Adrenal gland (tissue), 5 donors: ENCODE results near the gene UBTD2.

ENCODE experiments used
- POLR2A ChIP-seq, 2 donors: fragments of 450-650 bp; IDR thresholded peaks; one replicate each; pipeline ENCODE4 v1.6.1; 2017; ENCODE audit warnings: antibody characterized with exemption in 2 of 2, mild to moderate bottlenecking in 2 of 2, moderate library complexity in 1 of 2
- TF ChIP-seq, protein P1 (sequence below), 6 experiments: fragments of 450-650 bp in 4 of 6; fragments of 200-600 bp in 2 of 6; sonication (generic) in 1 of 6; IDR thresholded peaks; 1 replicate in 5 of 6; 2 replicates in 1 of 6; pipeline versions ENCODE4 v1.5.1 to v1.8.0; 2016 to 2021; ENCODE audit warnings: antibody characterized with exemption in 6 of 6, mild to moderate bottlenecking in 2 of 6, moderate library complexity in 1 of 6
- donor health status: DM: no; HTN: no; CAD: no.

- TF ChIP-seq, protein P1, sequence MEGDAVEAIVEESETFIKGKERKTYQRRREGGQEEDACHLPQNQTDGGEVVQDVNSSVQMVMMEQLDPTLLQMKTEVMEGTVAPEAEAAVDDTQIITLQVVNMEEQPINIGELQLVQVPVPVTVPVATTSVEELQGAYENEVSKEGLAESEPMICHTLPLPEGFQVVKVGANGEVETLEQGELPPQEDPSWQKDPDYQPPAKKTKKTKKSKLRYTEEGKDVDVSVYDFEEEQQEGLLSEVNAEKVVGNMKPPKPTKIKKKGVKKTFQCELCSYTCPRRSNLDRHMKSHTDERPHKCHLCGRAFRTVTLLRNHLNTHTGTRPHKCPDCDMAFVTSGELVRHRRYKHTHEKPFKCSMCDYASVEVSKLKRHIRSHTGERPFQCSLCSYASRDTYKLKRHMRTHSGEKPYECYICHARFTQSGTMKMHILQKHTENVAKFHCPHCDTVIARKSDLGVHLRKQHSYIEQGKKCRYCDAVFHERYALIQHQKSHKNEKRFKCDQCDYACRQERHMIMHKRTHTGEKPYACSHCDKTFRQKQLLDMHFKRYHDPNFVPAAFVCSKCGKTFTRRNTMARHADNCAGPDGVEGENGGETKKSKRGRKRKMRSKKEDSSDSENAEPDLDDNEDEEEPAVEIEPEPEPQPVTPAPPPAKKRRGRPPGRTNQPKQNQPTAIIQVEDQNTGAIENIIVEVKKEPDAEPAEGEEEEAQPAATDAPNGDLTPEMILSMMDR (IDR thresholded peaks at IDR 0.05): no peak
- no peak for TF ChIP-seq POLR2A (IDR thresholded peaks at IDR 0.05)
Observed at GRCh38 chr5:172311026-172311425, 27.5 kb upstream of the UBTD2 start.
